HG02763 (cell line): Measurements from ENCODE around the gene IQCE.

Experiments
- ATAC-seq: cut with Tn5 transposase; IDR thresholded peaks from one replicate; pipeline ENCODE4 v1.9.1; 2021; ENCODE audit warnings: mild to moderate bottlenecking, moderate library complexity; ENCODE audit not compliant: unreplicated experiment

The IQCE gene

DNA sequence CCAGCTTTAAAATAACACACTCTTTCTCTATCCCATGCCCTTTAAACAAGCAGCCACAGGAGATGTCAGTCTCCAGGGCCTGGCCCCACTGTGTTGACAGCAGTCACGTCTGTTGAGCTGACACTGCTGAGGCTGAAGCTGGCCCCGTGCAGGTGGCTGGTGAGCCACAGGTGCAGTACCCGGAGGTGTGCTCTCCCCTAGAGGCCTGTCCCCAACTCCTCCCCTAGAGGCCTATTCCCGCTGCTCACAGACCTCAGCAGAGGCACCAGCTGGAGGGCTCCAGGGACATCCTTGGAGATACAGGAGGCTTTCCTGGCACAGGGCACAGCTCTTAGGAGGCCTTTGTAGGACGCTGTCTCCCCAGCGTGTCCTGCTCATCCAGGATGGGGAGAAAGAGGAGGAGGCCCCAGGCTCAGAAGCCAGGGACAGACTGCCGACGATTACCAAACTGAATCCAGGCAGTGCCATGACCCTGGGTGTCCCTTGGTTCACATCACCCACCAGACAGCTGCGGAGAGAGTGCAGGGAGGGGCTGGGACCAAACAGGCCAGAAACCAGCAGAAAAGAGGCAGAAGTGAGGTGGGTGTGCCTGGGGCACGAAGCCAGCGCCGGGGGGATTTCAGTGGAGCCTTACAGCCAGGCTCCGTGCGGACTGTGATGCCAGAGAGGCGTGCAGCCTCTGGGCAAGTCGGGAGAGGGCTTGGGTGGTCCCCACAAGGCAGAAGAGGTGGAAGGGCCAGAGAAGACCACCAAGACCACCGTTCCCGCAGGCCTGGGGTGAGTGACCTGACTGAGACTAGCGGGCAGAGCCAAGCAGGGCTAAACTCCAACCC is 54.5 kb downstream of the IQCE start:
- ATAC-seq: no peak

DNA sequence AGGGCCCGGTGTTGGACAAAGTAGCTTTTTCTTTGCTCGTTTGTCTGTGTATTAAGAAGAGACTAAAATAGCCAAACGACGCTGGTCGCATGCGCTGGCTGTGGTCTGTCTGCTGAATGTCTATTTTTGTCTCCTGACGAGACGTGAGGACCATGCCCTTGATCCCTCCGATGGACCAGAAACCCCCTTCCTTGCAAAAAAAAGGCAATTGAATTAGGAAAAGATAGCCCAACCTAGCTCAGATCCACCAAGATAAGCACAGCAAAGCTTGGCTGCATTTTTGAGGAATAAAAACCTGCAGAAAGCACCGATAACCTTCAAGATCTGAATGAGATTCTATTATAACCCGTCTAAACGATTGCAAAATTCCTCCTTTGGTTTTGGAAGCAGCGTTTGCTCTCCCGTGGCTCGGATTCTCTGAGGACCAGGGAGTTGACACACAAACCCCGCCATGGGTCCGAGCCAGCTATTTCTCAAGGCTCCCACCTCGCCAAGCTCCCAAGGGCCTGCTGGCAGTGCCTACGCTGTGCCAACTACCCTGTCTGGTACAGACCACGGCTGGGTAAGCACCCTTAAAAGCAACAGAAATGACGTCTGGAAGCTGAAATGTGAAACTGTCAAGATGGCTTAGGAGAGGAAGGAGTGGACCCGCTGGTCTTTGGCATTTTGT is 55.3 kb downstream of the IQCE start:
- no peak for ATAC-seq

DNA sequence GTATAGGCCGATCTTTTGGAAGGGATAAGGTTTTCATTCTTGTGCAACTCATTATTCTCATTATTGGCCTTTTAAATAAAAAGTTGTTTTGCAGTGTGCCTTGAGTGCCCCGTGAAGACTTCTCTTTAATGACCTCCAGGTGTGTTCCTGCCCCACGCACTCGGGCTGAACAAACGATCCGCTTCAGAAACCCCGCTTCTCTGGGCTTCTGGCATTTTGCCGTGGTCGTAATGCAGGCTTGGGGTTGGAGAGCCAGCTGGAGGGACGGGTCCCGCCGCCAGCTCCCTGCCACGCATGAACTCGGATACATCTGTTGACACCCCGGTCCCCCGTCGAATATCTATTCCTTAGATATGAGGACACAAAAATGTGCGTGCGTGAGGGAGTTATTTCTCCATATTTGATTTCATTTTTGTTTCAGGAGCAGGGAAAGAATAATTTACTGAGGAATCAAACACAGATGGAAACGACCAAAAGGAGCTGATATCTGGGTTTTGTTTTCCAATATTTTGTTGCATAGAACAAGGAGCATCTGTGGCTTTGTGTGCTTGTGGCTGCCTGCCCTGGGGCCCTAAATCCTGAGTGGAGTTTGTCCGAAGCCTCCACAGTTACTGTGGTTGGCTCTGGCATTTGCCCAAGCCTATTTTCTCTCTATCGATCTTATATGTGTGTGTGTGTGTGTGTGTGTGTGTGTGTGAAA is 56.0 kb downstream of the IQCE start:
- no peak for ATAC-seq

DNA sequence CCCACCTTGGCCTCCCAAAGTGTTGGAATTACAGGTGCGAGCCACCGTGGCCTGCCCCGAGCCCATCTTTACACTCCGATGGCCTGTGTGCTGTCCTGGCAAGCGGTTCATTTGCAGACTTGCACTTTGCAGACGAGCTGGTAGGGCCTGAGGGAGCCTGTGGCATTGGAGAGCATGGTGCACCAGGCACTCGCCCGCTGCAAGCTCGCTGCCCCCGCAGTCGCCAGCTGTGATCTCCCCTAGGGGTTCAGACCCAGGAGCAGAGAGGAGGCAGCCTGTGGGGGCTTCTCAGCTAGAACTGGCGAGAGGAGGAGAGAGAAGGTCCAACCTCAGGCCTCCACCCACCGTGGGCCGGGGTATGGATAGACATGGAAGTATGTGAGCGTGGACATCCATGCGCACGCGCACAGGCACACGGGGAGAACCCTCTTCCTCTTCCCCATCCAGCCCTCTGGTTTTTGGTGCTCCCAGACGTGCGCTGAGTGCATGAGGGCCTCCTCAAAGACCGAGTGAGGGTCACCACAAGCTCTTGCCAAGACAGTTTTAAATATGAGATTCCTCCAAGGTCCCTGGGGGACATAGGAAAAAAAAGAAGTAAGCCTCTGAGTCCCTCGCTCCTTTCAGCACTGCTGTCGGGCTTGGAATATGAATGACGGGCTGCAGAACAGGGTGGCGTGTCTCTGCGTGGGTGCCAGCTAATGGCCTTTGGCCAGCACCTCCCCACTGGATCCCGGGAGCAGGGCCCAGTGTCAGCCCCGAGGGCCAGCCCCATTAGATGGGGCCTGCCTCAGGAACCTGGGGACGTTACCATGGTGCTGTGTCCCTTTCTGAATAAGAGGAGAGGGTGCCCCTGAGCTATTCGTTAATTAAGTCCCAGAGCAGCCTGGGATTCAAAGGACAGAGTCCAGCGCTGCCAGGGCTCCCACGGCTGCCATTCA is 57.9 kb downstream of the IQCE start:
- ATAC-seq: no peak

DNA sequence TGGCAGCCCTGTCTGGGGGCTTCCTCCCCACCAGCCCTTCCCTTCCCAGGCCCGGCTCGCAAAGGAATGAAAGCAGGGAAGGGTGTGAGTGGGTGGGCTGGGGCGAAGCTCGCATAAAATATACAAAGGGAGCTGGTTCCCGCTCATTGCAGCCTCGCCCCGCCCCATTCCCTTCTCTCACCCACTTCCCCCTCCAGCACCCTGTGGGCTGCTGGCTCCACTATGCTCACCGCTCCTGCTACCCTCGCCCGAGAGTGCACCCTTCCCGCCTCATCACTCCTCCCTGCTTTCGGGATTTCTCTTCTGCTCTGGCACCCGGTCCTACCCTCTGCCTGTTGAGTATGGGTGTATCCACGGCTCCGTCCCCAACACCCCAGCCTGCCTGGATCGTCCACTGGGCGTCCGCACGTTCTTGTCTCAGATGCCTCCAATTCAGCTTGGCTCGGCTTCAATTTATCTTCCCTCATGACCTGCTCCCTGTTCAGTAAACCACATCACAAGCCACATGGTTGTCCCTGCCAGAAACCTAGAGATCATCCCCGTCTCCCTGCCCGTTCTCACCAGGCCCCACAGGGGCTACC is 58.6 kb downstream of the IQCE start:
- ATAC-seq: no peak

DNA sequence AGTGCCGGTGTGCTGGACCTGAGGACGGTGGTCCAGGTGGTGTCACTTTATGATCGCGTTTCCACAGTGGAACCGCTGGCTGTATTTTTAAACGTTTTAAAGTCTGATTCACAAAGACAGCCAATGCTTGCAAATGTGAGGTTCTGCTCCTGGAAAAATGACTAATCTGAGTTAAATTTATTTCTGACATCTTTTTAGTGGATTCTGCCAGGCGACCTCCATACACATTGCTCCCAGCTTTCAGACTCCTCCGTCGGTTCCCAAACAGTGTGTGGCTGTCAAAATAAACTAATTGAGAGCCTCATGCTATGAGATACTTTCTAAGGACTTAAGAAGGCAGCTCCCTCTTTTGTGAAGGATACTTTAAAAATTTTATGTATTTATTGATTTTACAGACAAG is 60.3 kb downstream of the IQCE start:
- ATAC-seq: no peak

DNA sequence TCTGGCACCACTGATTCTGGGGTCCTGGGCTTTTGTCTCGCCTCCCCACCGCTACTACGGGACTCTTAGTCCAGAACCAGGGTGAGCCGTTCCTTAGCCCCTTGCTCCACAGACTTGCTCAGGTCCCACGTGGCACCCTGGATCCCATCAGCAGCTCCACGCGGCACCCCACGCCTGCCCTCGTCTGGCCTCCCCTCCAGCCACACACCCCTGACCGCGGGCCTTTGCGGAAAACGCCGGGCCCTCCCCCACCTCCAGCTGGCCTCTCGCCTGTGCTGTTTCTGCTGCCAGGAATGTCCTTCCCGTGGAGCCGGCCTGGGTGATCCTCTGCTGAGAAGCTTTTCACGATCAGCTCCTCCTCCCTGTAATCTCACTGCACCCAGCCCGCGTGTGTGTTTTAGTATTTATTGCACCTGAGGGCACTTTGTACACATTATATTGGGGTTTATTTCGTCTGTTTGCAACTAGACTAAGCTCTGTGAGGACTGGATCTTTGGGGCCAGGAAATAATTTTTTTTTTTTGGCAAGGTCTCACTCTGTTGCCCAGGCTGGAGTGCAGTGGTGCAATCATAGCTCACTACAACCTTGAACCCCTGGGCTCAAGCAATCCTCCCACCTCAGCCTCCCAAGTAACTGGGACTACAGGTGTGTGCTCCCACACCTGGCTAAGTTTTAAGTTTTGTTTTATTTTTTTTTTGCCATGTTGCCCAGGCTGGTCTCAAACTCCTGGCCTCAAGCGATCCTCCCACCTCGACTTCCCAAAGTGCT is 62.5 kb downstream of the IQCE start:
- ATAC-seq: no peak

DNA sequence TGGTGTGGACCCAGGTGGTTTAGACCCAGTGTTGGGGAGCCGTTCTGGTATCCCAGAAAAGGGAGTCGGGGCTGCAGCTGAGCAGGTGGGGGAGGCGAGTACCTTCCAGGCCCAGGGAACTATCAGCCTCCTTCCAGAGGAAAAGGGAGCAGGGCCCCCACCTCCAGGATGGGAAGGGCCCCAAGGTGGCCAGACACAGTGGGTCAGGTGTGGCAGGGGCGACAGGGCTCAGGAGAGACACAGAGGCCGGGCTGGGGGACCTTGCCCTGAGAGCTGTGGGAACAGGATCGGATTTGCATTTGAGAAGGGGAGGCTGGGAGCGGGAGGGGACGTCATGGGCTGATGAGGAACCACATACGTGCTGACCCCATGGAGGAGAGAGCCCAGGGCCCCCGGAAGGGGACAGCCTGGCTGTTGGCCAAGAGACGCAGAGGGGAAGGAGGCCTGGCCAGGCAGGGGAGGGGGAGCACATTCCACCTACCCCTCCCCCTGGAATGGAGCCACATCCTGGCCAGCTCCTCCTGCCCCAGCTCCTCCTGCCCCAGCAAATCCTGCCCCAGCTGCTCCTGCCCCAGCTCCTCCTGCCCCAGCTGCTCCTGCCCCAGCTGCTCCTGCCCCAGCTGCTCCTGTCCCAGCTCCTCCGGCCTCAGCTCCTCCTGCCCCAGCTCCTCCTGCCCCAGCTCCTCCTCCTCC is 63.3 kb downstream of the IQCE start:
- ATAC-seq: no peak

DNA sequence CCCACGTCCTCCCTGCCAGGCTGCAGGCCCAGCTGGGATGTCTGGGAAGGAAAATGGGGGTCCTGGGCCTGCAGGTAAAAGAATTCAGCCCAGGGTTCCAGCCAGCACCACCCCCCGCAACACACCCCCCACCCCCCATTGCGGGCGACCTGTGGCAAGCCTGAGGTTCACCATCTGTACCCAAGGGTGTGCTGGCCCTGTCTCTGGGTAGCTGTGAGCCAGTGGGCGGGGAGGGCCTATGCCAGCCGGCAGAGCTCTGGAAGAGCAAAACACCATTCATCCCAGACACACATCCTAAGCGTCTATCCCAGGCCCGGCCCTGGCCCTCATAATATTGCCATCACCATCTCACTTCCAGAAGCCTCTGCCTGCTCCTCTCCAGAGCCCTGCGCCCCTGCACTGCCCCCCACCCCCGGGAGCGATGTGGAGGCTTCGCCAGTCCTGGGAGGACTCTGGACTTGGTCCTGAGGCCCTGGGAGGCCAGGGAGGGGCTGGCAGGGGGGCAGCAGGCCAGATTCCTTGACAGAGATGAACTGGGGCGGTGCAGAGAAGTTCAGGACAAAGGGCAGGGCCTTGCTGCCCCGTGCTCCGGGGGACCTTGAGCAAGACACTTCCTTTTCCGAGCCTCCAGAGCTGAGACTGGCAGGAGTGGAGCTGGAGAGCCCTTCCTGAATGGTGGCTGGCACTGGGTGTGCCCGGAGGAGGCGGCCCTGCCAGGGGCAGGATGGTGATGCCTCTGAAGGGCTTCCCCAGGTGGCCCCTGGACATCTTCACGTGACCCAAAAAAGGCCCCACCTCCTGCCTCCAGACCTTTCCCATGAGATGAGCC is 64.3 kb downstream of the IQCE start:
- ATAC-seq: no peak

DNA sequence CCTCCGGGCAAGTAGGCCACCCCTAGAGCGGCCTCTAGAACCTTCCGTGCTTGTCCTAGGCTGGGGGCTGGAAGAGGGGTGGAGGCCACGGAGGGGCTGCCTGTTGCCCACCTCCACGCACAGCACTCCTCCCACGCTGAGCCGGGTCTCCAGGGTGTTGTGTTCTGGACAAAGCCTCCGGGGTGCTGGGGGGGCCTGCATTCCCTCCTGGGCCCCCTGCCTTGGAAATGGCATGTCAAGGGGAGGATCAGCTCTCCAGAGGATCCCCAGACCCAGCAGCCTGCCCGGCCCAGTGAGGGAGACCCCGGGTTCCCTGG is 64.9 kb downstream of the IQCE start:
- no peak for ATAC-seq

DNA sequence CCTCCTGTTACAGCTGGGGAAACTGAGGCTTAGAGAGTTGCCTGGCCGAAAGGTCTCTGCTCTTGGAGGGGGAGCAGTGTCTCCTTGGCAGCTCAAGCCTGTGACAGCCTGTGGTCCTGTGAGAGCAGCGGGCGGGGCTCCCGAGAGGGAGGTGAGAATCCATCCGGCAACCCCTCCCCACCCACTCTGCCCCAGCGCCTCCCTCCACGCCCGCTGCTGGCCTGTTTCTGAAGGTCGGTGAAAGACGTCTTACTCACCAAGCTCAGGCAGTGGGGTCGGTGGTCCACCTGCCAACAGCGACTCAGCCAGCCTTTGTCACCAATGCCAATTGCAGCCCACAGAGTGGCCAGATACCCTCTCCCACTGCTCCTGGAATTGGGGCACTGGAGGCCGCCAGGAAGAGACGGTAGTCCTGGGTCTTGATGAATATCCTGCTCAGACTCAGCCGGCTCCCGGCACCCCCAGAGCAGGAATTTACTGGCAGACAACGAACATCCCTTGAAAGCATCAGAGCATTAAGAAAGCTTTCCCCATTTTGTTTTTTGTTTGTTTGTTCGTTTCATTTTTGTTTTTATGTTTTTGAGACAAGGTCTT is 65.6 kb downstream of the IQCE start:
- ATAC-seq: no peak

DNA sequence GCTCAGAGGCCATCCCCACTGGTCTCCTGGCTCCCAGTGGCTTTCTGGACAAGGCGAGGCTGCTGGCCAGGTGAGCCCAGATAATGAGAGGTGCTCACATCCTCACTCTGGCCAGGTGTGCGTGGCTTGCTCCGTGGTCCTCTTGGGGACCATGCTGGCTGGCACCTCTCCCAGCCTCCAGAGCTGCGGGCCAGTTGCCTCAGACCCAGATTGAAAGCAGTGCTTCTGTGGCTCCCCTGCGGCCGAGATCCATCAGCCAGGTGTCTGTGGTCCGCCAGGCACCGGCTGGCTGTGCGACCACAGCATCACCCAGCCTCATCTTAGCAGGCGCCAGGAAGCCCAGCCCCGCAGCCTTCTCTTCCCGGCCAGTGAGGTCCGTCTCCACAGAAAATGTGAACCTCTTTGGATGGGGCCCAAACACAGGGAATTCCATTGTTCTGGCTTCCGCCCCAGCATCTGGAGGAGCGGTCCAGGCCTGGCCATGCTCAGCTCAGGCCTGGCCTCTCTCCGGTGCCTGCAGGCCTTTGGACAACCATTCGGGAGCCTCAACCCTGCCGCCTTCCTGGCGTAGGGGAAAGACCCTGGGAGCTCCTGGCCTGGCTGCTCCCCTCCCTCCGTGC is 67.8 kb downstream of the IQCE start:
- no peak for ATAC-seq

DNA sequence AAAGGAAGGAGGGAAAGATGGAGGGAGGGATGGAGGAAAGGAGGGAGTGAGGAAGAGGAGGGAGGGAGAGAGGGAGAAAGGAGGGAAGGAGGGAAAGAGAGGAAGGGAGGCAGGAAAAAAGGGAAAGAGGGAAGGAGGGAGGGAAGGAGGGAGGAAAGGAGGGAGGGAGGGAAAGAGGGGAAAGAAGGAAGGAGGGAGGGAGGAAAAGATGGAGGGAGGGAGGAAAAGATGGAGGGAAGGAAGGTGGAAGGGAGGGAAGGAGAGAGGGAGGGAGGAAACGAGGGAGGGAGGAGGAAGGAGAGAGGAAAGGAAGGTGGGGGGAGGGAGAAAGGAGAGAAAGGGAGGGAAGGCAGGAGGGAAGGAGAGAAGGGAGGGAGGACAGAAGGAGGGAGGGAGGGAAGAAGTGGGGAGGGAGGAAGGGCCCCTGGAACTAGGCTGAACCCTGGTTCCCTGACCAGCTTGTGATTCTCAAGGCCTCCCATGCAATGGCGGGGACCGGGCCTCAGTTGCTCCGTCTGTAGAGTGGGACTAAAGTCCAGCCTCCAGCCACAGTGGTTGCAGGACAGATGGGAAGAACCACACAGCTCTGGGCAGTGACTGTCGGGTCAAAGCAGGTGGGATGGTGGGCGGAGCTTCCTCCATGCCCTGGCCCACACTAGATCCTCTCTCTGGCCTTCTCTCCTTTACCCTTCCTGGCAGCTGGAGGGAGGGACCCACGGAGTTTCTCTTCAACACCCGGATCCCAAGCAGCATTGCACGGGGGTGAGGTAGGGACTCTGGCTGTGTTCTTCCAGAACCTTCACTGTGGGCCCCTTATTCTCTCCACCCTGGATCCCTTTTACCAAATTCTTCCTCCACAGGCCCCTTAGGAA is 68.7 kb downstream of the IQCE start:
- no peak for ATAC-seq

DNA sequence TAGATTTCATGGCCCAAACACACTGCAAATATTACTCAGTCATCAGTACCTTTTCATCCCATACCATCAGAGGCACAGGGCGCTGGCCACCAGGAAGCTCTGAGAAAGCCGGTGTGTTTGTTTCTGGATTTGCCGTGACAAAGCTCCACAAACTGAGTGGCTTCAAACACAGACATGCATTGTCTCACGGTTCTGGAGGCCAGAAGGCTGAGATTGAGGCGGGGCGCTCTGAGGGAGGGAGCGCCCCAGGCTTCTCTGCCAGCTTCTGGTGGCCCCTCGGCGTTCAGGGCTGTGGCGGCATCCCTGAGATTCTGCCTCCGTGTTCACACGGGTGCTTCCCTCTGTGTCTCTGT is 69.3 kb downstream of the IQCE start:
- no peak for ATAC-seq

DNA sequence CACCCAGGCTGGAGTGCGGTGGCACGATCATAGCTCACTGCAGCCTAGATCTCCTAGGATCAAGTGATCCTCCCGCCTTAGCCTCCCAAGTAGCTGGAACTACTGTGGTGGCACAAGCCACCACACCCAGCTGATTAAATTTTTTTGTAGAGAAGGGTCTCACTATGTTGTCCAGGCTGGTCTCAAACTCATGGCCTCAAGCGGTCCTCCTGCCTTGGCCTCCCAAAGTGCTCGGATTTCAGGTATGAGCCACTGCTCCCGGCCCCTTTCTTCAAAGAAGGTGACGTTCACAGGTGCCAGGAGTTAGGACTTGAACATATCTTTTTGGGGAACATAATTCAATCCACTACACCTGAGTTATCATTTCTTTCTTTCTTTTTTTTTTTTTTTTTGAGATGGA is 70.1 kb downstream of the IQCE start:
- ATAC-seq: no peak

DNA sequence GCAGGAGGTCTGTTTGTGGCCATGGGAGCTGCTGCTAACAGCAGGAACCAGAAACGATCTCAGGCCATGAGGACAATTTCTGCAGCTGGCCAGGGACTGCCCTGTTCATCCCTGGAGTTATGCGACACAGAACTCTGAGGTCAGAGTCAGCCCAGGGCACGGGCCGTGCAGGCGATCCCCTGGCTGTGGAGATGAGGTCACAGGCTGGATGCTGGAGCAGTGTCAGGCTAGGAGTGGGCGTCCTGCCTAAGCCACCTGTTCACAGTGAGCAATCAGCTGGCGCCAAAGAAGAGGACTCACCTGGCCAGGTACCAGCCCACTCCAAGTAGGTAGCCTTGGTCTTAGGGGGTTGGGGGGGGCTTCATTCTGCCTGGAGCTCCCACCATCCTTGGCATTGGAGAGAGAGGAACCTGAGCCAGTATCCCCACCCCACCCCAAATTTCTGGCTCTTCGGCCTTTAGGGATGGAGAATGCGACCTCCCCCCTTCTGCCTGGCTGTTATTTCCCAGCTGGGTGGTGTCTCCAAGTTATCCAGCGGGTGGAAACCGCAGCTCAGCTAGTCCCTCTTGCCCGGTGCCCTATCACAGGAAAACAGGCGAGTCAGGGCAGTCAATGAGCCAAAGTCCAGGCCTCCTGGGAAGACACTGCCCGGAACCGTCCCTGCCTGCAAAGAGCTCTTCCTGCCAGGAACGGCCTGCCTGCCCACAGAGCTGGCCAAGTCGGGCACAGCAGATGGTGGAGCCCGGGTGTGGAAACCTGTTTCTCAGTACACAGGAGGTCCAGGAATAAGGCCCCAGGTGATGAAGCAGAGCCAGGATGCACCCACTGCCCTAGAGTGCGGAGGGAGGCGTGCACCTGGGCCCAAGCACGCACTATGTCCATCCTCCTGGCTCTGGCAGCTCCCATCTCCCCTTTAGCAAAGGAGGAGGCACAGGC is 71.2 kb downstream of the IQCE start:
- no peak for ATAC-seq
